SK-N-DZ (cell line): ENCODE measurements around the gene CDK11B.
"Not testable (repeated sequence)": the region's sequence is repeated elsewhere in the genome, so short reads cannot be mapped to it uniquely, and the experiment has no call there.

Experiments
- DNase-seq: peaks from one replicate; pipeline ENCODE4 v3.0.0-alpha.2; 2015; ENCODE audit warnings: low spot score

Gene CDK11B

DNA sequence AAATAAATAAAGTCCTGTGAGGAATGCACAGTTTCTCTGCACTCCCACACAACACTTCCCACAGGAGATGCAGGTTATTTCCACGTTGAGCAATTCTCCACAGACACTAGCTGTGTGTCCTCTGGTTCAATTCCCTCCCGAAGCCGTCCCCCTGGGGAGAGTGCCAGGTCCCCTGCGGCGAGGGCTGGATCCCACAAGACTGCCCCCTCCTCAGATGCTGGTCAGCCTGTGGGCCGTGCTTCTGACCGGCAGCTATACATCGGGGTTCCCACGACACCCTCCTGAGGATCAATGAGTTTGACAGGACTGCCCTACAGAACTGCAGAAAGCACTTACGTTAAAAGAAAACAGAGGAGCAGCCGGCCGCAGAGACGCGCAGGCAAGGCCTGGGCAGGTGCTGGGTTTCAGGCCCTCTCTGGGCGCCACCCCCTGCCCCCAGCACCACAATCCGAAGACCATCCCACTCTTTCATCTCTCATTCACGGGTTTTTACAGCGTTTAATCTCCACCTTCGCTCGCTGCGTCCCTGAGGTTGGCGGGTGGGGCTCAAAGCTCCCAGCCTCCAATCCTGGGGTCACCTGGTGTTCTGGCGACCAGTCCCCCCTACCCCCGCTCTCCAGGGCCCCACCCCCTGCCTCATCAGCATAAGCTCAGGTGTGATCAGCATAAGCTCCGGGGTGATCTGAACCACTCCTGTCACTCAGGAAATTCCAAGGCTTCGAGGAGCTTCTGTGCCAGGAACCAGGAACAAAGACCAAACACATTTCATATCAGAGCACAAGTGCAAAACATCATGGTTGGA is 24.5 kb upstream of the CDK11B start:
- no peak for DNase-seq

DNA sequence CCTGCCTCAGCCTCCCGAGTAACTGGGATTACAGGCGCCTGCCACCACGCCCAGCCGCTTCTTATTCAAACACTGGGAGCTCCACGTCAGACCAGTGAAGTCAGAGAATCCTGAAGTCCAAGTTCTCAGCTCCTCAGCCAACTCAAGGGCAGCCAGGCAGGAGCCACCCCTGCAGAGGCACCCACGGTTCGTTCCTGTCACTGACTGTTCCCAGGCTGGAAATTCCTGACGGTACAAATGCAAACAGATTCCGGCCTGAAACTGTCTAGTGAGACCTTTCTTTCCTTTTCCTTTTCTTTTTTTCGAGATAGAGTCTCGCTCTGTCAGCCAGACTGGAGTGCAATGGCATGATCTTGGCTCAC is 22.1 kb upstream of the CDK11B start:
- DNase-seq, result no peak

GRCh38 chr1:1680031-1680911 is 21.5 kb upstream of the CDK11B start:
- no peak for DNase-seq

GRCh38 chr1:1678581-1679380 is 20.0 kb upstream of the CDK11B start:
- no peak for DNase-seq

GRCh38 chr1:1677718-1678580 is 19.1 kb upstream of the CDK11B start:
- DNase-seq, result no peak

DNA sequence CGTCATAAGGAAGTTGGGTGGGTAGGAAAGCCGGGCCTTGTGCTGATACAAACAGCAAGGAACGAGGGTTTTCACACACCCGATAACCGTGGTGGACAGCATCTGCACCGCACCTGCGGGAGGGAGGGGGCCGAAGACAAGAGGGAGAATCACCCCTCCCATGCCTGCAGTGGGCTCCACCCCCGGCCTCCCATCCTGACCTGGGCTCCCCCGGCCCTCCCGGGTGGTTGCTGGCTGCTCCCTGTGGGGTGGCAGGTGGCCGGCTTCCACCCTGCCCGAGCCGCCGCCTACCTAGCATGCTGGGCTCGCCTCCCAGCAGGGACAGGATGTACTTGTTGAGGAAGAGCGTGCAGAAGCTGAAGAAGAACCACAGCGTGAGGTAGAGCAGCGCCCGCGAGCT is 17.3 kb upstream of the CDK11B start:
- DNase-seq, result not testable (repeated sequence)

DNA sequence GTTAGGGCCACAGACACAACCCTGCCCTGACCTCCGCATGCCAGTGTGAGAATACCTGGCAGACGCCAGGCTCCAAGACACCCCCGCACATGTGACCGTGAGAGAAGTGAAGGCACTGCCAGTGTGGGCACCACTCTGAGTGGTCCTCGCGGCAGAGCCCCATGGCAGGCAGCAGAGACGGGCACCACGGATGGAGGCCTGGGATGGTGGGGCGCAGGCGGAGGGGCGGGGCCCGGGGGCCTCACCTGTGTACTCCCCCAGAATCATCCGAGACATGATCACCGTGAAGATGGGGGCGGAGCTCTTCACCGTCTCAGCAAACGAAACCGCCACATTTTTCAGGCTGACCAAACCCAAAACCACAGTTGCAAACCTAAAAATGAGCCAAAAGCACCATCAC is 16.4 kb upstream of the CDK11B start:
- not testable (repeated sequence) for DNase-seq

DNA sequence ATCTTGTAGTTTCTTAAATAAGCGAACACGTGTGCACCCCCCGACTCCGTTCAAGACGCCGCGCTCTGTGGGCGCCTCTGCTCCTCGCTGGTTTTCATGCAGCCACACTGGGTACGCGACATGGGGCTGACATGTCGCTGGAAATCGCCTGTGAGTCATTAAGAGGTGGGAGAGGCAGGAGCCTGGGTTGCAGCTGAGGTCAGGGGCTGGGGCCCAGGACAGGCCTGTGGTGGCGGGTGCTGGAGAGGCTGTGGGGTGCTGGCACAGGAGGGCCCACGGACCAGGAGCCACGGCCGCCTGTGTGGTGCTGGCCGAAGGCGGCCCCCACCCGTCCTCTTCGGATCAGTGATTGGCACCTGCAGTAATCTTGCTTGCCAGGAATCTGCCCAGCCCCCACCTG is 16.0 kb upstream of the CDK11B start:
- not testable (repeated sequence) for DNase-seq

GRCh38 chr1:1672181-1672965 is 13.6 kb upstream of the CDK11B start:
- DNase-seq, result no peak

DNA sequence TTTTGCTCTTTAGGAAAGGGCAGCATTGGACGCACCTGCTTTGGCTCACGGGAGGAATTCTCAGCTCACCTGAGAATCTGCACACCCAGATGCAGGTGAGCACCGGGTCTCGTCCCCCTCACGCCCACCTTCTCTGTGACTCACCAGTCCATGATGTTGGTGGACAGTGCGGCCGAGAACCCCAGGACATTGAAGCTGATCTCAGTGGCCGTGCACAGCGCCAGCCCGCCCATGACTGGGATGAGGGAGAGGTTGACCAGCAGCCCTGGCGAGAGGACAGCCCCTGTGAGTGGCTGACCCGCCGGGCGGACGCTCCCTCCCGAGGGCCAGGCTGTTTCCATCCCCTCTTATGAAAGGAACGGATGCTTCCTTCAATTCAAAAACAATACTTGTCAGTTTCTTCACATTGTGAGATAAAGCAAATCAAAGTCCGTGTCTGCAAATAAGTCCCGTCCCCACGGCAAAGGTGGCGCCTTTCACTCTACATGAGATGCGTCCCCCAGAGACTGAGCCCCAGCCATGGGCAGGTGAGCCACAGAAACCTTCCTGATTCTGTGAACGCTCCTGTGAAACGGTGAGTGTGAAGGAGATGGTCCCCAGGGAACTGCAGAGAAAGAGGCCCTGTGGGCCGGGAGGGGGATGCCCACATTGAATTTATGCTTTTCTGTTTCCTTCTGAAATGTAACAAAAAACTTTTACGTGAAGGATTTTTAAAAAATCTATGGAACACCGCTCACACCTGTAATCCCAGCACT is 12.7 kb upstream of the CDK11B start:
- no peak for DNase-seq

GRCh38 chr1:1670866-1671265 is 12.1 kb upstream of the CDK11B start:
- DNase-seq, result no peak

GRCh38 chr1:1669468-1670440 is 10.9 kb upstream of the CDK11B start:
- DNase-seq, result no peak

DNA sequence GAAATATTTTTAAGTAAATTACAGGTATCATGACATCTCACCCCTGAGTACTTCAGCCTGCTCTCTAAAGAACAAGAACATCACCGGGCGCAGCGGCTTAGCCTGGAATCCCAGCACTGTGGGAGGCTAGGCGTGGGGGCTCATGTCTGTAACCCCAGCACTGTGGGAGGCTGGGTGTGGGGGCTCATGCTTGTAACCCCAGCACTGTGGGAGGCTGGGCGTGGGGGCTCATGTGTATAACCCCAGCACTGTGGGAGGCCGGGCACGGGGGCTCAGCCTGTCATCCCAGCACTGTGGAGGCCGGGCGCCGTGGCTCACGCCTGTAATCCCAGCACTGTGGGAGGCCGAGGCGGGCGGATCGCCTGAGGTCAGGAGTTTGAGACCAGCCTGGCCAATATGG is 7.7 kb upstream of the CDK11B start:
- no peak for DNase-seq

GRCh38 chr1:1665815-1666251 is 7.0 kb upstream of the CDK11B start:
- DNase-seq, result no peak

GRCh38 chr1:1664941-1665814 is 6.4 kb upstream of the CDK11B start:
- DNase-seq, result no peak

DNA sequence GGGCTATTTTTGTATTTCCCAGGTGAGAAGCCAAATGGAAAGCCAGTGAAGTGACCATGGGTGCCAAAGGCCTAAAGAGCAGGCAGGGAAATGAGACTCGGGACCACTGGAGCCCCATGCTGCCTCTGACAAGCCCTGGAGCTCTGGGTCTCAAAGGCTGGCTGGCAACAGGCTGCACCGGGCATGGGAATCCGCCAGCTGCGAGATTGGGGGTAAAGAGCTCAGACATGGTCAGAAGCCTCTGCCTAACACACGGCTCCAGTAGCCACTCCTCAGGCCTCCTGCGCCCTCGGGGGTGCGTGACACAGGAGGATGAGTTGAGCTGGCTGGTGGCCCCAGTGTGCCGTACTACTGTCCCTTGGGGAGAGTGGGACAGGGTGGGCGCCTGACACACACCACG is 5.5 kb upstream of the CDK11B start:
- DNase-seq, result not testable (repeated sequence)
